Measurements from ENCODE around the gene DNLZ.

- TF ChIP-seq POLR2A (IDR thresholded peaks at IDR 0.05), result no peak
- TF ChIP-seq CTCF (IDR thresholded peaks at IDR 0.05), result no peak
- TF ChIP-seq POLR2AphosphoS5 (IDR thresholded peaks at IDR 0.05), result no peak
These were observed 7.7 kb downstream of the DNLZ start for GRCh38 chr9:136355616-136356557.

Data from sigmoid colon (tissue), 4 donors.